SU-DHL-6 (cell line): ENCODE data around the gene CDKL5.

Experiments
- H2AFZ ChIP-seq: fragments of 200-600 bp; sonication (generic); 2 replicates; pipeline ENCODE4 v1.6.1; 2014; ENCODE audit warnings: low read depth, mild to moderate bottlenecking, moderate library complexity, mixed read lengths, antibody characterized with exemption, low read length; ENCODE audit not compliant: severe bottlenecking
- H3F3A ChIP-seq: fragments of 200-600 bp; shearing (Covaris generic); 2 replicates; pipeline ENCODE4 v1.6.0; 2016; ENCODE audit warnings: antibody characterized with exemption, mild to moderate bottlenecking; ENCODE audit not compliant: insufficient read depth
- H3K27ac ChIP-seq: fragments of 200-600 bp; sonication (generic); 2 replicates; pipeline ENCODE4 v1.5.1; 2016; ENCODE audit warnings: low read depth, mild to moderate bottlenecking, low read length, moderate library complexity, mixed read lengths
- H3K27me3 ChIP-seq: fragments of 200-600 bp; sonication (generic), shearing (Covaris generic); 2 replicates; pipeline ENCODE4 v1.6.0; 2014; ENCODE audit warnings: mild to moderate bottlenecking, low read length
- H3K36me3 ChIP-seq: fragments of 200-600 bp; sonication (generic); 2 replicates; pipeline ENCODE4 v1.6.1; 2014; ENCODE audit warnings: mild to moderate bottlenecking, low read length, mixed read lengths
- H3K4me2 ChIP-seq: fragments of 300-600, 200-600 bp; shearing (Covaris generic), sonication (generic); 2 replicates; pipeline ENCODE4 v1.6.0; 2014; ENCODE audit warnings: low read length, low read depth, mild to moderate bottlenecking; ENCODE audit not compliant: poor library complexity, severe bottlenecking
- H3K4me3 ChIP-seq: fragments of 200-600 bp; sonication (generic); 2 replicates; pipeline ENCODE4 v1.5.1; 2014; ENCODE audit warnings: antibody characterized with exemption, low read length, mild to moderate bottlenecking, mixed read lengths; ENCODE audit not compliant: insufficient read depth, poor library complexity, severe bottlenecking
- H3K79me2 ChIP-seq: fragments of 200-600 bp; sonication (generic); 2 replicates; pipeline ENCODE4 v1.6.1; 2014; ENCODE audit warnings: mild to moderate bottlenecking, low read length, moderate library complexity; ENCODE audit not compliant: insufficient read depth
- H3K9ac ChIP-seq: fragments of 200-600 bp; sonication (generic); 2 replicates; pipeline ENCODE4 v1.7.0; 2014; ENCODE audit warnings: mild to moderate bottlenecking, low read length
- H3K9me2 ChIP-seq: fragments of 200-600 bp; sonication (generic); replicated peaks from 2 replicates; pipeline ENCODE4 v1.6.1; 2014; ENCODE audit warnings: low read length; ENCODE audit not compliant: insufficient read depth
- H3K9me3 ChIP-seq: fragments of 200-600 bp; sonication (generic); 2 replicates; pipeline ENCODE4 v1.6.1; 2014; ENCODE audit warnings: low read length, mixed read lengths; ENCODE audit not compliant: insufficient read depth
- H4K20me1 ChIP-seq: fragments of 200-600 bp; sonication (generic); 2 replicates; pipeline ENCODE4 v1.6.1; 2014; ENCODE audit warnings: low read depth, mild to moderate bottlenecking, antibody characterized with exemption, low read length, moderate library complexity, mixed read lengths
- EZH2phosphoT487 ChIP-seq: fragments of 200-600 bp; sonication (generic), shearing (Covaris generic); conservative IDR thresholded peaks from 2 replicates; pipeline ENCODE4 v1.6.1; 2018; ENCODE audit warnings: mild to moderate bottlenecking, antibody characterized with exemption, low read length, moderate library complexity, mixed read lengths
- TF ChIP-seq, protein P1 (sequence below): fragments of 200-600 bp; sonication (generic); IDR thresholded peaks from one replicate; pipeline ENCODE4 v1.5.1; 2017; ENCODE audit warnings: antibody characterized with exemption, mild to moderate bottlenecking, low read length, moderate library complexity; ENCODE audit not compliant: insufficient read depth, poor library complexity, severe bottlenecking

CDKL5 gene

GRCh38 chrX:18549643-18550042, 124.2 kb downstream of the CDKL5 start:
- Histone ChIP-seq H3K9me3 (no peaks in the 10 kb centered on the region), H2AFZ (no peak overlapping the region), H3K9ac (no peak overlapping the region), H3K36me3 (no peaks in the 10 kb centered on the region), H3K79me2 (no peaks in the 10 kb centered on the region), H3K4me3 (no peak overlapping the region), H3K27me3 (no peaks in the 10 kb centered on the region), H4K20me1 (no peaks in the 10 kb centered on the region), H3F3A (no peaks in the 10 kb centered on the region), H3K9me2 (no peaks in the 10 kb centered on the region), H3K27ac (no peak overlapping the region), H3K4me2 (no peak overlapping the region)
- TF ChIP-seq, protein P1, sequence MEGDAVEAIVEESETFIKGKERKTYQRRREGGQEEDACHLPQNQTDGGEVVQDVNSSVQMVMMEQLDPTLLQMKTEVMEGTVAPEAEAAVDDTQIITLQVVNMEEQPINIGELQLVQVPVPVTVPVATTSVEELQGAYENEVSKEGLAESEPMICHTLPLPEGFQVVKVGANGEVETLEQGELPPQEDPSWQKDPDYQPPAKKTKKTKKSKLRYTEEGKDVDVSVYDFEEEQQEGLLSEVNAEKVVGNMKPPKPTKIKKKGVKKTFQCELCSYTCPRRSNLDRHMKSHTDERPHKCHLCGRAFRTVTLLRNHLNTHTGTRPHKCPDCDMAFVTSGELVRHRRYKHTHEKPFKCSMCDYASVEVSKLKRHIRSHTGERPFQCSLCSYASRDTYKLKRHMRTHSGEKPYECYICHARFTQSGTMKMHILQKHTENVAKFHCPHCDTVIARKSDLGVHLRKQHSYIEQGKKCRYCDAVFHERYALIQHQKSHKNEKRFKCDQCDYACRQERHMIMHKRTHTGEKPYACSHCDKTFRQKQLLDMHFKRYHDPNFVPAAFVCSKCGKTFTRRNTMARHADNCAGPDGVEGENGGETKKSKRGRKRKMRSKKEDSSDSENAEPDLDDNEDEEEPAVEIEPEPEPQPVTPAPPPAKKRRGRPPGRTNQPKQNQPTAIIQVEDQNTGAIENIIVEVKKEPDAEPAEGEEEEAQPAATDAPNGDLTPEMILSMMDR, result no peak
- TF ChIP-seq EZH2phosphoT487, result no peak

- no peak overlapping the region for H2AFZ ChIP-seq
- no peak overlapping the region for H3K27ac ChIP-seq
- no peaks in the 10 kb centered on the region for H3K27me3 ChIP-seq
- H3K4me3 ChIP-seq, result no peak overlapping the region
- H4K20me1 ChIP-seq, result no peaks in the 10 kb centered on the region
- H3K9ac ChIP-seq, result no peak overlapping the region
- H3K9me2 ChIP-seq, result no peaks in the 10 kb centered on the region
- H3K4me2 ChIP-seq, result no peak overlapping the region
- TF ChIP-seq EZH2phosphoT487, result no peak
- TF ChIP-seq, protein P1, result no peak
- no peaks in the 10 kb centered on the region for H3F3A ChIP-seq
- H3K9me3 ChIP-seq, result no peaks in the 10 kb centered on the region
- H3K79me2 ChIP-seq, result no peaks in the 10 kb centered on the region
- no peaks in the 10 kb centered on the region for H3K36me3 ChIP-seq
Observed at GRCh38 chrX:18557879-18558278, 132.5 kb downstream of the CDKL5 start.

GRCh38 chrX:18558799-18559198, 133.4 kb downstream of the CDKL5 start:
- no peak overlapping the region for H2AFZ ChIP-seq
- H3K9me3 ChIP-seq, result no peaks in the 10 kb centered on the region
- no peak overlapping the region for H3K9ac ChIP-seq
- H3F3A ChIP-seq, result no peaks in the 10 kb centered on the region
- no peaks in the 10 kb centered on the region for H3K36me3 ChIP-seq
- no peak overlapping the region for H3K27ac ChIP-seq
- H3K79me2 ChIP-seq, result no peaks in the 10 kb centered on the region
- H4K20me1 ChIP-seq, result no peaks in the 10 kb centered on the region
- H3K4me2 ChIP-seq, result no peak overlapping the region
- no peaks in the 10 kb centered on the region for H3K9me2 ChIP-seq
- H3K4me3 ChIP-seq, result no peak overlapping the region
- H3K27me3 ChIP-seq, result no peaks in the 10 kb centered on the region
- no peak for TF ChIP-seq EZH2phosphoT487
- TF ChIP-seq, protein P1, result no peak
